Subcutaneous preadipocyte (primary cell): ENCODE data around the gene SNRPF. TPM values are rescaled to one million over a fixed set of nuclear protein-coding genes. Genes with fewer than 3 reads are reported as not detected.

Source experiments
- total RNA-seq: library from RNA; depleted of rRNA; stranded (reverse); fragments of >200 nt; gene quantifications from 2 replicates; pipeline ENCODE4 v1.2.3, GENCODE V29; 2012

Gene SNRPF
- 10.9 and 11.8 TPM in 2 replicates for total RNA-seq

DNA sequence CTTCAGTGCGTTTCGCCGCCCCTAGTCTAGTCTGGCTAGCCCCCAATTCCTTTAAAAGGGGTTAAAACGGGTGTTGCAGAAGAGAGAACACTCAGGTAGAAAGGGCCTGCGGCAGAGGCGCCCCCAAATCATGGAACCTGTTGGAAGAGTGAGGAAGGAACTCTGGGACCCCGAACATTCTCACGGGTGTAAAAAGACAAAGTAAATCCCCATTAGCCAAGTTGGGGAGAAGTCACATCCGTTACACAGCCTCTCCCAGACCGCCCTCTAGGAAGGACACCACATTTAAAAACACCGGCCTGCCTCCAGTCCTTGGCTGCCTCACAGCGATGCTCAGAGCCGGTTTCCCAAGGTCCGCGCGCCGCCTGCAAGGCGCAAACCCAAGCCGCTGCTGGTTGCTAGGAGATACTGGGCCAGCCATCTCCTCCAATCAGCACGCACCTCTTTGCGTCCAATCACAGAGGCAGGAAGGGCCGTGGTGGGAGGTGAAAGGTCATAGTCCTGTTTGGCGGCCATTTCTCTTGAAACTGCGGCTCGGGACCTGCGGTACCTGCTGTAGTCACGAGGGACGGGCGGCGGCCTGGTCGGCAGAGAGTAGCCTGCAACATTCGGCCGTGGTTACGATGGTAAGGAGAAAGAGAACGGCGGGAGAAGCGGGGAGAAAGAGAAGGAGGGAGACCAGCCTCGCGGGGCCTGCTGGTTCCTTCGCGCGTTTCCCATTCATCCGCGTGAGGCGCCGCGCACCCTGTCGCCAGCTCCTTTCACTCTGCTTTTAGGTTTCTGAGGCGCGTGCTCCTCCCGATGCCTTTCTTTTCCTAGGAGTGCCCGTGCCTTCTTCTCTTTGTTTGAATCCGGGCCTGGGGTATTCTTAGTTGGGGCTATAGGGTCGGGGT is at the start of gene SNRPF:
Gene SNRPF (plus strand): TSS at position 502 of the 893 bp plus-strand sequence. CDS start 122 bp downstream, at position 624.

Other genes with a start within 250 kb of the SNRPF start
- 26.1 and 65.3 TPM in 2 replicates for gene NTN4, start 68.2 kb upstream of the SNRPF start, total RNA-seq
- gene CCDC38, start 83.7 kb downstream of the SNRPF start, total RNA-seq: not detected in 2 replicates
- gene AMDHD1, start 84.4 kb downstream of the SNRPF start, total RNA-seq: 0.39 TPM in 1 of 2 replicates, not detected in the other
- not detected in 2 replicates for gene HAL, start 137.4 kb downstream of the SNRPF start, total RNA-seq
- gene LTA4H, start 176.6 kb downstream of the SNRPF start, total RNA-seq: 51.4 and 52.4 TPM in 2 replicates